HUDEP-2 (cell line): Measurements from ENCODE around the gene MGA.

Source experiments
- DNase-seq, 76 experiments: peaks; one replicate each; lab custom pipeline; 2025; ENCODE audit not compliant: unreplicated experiment in 76 of 76; lab: John Stamatoyannopoulos, UW

Gene MGA

DNA sequence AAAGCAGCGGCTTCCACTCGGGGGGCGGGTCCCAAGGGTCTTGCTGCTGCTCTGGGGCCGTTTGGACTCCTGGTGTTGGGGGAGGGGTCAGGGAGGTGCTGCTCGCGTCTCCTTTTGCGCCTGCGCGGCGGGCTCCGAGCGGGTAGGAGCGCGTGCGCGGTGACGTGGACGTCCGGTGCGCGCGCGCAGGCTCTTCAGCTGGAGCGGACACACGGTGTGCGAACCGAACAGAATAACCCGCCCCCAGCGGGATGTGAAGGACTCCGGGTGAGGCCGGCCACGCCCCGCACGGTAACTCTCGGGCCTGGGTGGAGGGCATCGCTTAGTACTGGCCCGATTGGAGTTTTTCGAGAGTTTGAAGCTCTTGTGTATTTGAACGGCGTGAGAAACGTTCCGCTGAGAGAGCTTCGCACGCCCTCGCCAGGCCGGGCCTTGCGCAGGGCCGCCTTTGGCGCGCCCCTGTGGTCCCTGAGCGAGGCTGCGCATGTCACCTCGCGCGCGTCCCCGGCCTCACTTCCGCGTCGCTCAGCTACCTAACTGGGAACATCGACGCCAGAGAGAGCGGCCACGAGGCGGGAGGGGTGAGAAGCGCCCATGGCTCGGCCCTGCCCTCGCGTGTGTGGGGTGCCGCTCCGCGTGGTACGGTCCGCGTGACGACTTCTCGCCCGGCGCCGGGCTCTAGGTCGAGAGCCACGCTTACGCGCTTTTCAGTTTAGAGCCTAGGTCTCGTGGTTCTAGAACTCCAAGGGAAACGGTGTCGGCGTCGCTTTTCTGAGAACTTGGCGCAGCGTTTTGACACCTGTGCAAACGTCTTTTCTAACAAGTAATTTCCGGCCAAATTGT, at the start of gene MGA:
MGA (plus strand) TSS at position 171 of the 843 bp plus-strand sequence.
- DNase-seq: peak; percentile 42 to 99 (median 89)

DNA sequence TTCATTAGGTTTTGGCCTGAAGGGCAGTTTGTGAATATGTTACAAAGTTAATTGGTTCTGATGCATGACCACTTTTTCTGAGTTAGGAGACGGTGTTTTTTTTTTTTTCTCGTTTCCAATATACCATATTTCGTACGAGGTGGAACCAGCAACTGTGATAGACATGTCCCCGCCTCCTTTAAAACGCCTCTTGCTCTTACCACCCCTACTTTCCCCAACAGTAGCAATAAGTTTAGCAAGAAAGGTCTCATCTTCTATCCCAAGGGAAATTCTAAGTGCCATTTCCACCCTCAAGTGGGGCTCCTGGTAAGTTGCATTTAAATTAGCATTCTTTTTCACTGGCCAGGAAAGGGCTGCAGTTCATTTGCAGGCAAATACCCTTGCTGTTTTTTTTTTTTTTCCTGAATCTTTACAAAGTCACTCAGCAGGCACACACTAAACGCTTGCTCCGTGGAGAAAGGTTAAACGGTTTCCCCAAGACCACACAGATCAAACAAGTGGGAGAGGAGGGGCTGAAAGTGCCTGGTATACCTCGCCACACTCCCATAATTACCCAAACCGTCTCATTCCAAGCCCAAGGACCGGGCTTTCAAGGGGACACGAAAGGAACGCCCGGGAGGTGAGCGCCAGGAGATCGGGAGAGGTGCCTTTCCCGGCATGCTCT, 39.5 kb upstream of the MGA start:
- DNase-seq: peak in 20 of 76 experiments; percentile 4 to 93 (median 38)

DNA sequence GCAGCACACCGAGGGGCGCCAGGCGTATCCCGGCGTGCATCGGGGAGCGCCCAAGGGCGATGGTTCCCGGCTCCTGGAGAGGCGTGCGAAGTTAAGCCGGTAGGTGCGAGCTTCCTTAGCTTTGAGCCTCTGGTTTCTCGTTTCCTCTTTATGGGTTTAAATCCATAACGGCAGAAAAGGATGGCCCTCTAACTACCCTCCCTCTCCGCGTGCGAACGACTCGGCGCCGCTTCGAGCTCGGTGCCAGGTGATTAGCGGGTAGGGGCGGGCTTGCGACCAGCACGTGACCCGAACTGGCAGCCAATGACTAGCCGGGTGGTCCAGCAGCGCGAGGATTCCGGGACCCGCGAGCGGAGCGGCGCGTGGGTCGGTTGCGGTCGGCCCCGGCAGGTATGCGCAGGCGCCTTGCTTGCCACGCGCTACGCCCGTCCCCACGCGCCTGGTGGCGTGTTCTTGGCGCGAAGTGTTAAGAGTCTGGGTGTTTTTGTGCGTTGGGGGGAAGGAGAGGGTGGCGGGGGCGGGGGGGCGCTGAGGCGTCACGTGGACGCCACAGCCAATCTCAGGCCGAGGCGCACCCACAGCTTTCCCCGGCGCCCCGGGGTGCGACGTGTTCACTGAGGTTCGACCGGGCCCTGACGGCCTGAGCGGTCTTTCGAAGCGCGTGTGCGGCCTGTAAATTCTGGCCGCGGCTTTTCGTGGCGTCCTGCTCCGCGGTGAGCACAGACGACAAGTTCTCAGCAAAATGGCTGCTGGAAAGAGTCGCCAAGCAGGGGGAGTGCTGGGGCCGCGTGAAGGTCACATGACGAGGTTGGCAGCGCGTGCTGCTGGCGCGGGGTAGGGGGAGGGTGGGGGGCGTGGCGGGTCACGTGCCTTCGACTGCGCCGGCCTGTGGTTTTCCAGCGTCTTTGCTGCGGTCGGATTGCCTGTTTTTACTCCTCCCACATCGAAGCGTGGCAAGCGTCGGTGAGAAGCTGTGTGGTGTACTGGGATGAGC, 38.7 kb upstream of the MGA start:
- DNase-seq: peak in 75 of 76 experiments; percentile 68 to 96 (median 88)

DNA sequence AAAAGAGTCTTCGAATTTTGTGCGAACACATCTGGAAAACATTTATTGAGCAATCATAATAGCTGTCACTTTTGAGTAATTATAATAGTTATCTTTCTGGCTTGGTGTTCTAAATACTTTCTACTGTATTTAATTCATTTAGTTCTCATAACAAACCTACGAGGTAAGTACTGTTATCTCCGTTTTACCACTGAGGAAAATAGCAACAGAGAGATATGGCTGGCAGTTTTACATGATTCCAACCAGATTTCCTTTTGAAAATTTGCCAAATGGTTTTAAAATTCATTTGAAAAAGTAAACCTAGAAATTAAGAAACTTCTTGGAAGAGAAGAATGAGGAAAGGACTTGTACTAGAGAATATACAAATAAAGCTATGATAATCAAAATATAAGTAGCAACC, 37.3 kb upstream of the MGA start:
- DNase-seq: peak in 1 of 76 experiments; percentile 10

DNA sequence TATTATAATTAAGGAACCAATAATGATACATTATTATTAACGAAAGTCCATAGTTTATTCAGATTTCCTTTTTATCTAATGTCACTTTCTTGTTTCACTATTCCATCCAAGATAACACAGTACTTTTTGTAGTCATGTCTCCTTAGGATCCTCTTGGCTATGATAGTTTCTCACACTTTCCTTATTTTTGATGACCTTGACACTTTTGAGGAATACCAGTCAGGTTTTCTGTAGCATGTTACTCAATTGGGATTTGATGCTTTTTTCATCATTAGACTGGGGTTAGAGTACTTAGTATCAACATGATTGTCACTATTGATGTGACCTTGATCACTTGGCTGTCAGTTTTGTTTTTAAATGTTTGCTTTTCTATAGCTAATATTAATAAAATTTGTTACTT, 33.0 kb upstream of the MGA start:
- DNase-seq: no peak

DNA sequence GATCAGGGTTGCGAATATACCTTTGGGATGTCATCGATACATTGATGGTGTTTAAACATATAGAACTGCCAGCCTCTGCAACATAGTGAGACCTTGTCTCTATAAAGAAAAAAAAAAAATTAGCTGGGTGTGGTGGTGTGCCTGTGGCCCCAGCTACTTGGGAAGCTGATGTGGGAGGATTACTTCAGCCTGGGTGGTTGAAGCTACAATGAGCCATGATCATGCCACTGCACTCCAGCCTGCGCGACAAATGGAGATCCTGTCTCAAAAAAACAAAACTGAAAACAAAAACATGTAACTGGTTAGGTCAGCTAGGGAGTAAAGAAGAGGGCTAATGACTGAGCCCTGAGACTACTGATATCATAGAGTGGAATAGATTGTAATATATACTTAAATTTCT, 30.7 kb upstream of the MGA start:
- peak in 30 of 76 experiments; percentile 1 to 47 (median 16) for DNase-seq

DNA sequence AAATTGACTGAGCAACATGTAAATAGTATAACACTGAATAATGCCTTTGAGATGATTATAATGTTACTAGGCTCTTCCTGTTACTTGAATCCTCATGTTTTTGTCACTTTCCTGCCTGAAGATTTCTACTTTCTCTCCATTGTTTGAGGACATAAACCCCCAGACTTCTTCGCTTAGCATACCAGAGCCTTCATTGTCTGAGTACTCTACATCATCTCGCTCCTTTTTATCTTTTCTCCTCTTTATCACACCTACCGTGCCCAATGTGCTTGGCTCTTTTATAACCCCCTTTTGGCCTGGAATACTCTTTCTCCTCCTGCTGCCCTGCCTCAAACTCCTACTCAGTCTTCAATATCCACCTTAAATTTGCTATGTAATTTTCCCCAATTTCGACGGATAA, 30.3 kb upstream of the MGA start:
- no peak for DNase-seq

DNA sequence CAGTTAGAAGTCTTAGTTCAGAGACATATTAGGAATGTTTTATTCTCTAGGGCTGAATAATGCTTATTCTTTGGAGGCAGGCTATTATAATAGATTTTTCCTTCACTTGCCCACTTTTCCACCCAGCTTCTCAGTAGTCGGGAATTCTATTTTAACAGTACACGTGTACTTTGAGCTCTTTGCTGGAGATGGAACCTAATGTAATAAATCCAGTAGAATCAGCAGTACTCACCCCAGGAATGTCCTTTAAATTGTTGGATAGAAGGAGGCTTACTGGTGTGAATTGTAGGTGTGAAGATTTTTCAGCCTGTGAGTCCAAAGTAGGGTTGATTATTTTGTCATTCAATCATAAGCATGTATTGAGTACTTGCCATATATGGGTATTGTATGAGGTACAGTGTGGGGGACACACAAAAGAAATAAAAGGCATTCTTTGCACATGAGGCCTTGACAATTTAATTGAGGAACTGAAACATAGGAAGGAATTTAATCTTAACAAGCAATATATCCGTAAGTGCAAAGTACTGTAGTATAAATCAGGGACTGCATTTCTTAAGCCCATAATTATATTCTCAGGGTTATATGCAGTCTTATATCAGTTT, 29.5 kb upstream of the MGA start:
- no peak for DNase-seq

DNA sequence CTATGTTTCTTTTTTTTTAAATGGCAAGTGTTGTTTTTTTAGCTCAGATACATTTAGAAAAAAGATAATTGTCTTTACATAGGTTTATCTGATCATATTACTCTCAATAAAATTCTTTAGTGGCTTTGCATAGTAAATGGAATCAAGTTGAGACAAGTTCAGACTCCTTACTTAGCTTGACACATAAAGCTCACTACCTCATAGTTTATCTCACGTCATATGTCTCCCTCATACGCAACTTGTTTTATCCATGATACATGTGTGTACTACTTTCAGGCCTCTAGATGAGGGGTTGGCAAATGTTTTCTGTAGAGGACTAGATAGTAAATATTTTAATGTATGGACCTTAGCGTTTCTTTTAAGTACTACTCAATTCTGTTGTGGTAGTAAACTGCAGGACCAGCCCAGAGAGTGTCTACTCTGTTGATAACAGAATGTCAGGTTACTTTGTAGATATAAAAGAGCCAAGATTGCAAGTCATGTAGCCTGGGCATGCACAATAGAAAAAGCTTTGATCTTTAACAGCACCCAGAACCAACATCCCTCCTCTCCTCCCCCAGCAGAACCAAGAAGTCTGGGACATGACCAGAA, 28.2 kb upstream of the MGA start:
- peak in 31 of 76 experiments; percentile 4 to 76 (median 31) for DNase-seq

DNA sequence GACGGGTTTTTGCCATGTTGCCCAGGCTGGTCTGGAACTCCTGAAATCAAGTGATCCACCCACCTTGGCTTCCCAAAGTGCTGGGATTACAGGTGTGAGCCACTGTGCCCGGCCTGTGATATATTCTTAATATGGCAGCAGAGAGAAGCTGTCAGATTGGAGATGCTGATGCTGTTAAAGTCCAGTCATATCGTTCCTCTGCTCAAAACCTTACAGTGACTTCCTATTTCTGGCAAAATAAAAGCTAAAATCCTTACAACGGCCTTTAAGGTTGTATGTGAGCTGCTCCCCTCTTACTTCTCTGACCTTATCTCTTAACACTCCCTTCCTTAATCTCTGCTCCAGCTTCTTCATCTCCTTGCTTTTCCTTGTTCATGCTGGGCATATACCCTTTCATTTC, 26.6 kb upstream of the MGA start:
- no peak for DNase-seq

DNA sequence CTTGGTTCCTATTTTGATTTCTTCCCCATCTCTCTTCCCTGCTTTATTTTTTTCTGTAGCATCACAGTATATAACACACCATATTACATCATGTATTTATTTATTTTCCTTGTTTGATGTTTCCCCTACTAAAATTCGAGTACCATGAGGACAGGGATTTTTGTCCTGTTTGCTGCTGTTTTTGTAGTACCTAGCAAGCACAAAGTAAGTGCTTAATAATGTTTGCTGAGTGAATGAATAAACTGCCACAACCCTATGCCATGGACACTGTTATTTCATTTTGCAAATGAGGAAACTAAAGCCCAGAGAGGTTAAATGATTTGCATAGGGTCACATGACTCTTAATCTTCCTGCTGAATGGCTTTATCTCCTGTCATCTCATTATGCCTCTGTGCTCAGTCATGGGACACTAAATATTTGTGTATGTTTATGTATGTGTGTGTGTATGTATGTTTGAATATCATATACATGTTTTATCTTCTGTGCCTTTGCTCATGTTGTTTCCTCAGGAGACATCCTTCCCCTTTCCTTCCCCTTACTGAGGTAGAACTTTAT, 26.1 kb upstream of the MGA start:
- DNase-seq: peak in 2 of 76 experiments; percentile 4 to 32

DNA sequence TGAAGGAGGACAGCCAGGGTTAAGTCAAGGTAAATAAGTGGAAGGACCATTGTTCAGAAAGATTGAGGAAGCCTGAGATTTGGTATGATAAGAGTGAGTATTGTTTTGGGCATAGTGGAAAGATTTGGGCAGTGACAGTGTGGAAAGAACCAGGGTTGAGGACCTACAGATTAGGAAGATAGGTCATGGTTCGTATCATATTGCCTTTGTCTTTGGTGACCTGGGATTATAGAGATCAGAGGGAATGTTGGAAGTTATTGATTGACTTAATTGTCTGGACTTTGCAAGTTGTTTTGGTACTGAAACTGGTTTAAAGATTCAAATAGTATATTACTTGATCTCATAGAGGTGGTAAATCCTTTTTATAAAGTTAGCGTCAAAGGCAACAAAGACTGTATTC, 23.1 kb upstream of the MGA start:
- DNase-seq: no peak

DNA sequence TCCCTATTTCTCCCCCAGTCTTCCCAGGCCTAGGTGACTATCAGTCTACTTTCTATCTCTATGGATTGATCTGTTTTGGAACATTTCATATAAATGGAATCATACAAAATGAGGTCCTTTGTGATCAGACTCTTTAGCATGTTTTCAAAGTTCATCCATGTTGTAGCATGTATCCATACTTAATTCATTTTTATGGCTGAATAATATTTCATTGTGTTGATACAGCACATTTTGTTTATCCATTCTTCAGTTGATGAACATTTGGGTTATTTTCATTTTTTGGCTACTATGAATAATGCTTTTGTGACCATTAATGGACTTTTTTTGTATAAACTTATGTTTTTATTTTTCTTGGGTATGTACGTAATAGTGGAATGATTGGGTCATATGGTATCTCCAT, 19.2 kb upstream of the MGA start:
- no peak for DNase-seq

DNA sequence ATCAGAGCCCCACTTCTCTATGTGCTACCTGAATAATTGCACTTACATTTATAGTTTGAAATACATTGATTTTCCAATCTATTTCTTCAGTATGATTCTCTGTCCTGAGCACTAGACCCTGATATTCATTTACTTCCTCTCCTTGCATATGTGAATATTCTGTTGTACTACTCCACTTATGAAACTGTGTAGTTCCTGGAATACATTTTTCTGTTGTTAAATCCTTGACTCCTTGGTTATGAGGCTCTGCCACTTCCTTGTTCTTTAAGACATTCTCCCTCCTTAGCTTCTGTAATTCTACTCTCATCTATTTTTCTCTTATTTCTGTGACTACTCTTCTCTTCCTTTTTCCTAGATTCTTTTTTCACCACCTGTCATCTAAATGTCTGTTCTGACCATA, 12.9 kb upstream of the MGA start:
- DNase-seq: no peak

DNA sequence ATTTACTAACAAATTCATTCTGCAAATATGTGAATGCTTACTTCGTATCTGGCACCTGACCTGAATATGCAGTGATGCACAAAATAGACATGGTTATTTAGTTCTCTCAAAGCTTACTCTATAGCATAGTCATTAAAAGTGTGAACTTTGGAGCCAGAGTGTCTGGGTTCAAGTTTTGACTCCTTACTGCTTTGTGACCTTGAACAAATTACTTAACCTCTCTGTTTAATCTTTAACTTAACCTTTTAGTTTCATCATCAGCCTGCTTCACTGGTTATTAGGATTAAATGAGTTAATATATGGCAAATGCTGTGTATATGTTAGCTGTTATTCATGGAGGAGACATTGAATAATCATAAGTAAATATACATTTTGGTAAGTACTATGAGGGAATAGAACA, 12.1 kb upstream of the MGA start:
- no peak for DNase-seq

DNA sequence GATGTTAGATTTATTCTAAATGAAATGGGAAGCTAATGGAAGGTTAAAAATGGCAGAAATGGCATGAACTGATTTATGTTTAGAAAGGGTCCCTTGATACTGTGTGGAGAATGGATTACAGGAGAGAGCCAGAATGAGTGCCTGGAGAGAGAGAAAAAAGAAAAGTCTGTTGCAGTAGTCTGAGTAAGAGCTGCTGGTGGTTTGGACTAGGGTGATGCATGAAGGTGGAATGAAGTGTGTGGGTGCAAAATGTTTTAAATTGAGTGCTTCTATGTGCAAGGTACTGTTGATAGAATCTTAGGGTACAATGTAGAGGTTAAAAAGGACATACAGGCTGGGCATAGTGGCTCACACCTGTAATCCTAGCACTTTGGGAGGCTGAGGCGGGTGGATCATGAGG, 11.4 kb upstream of the MGA start:
- no peak for DNase-seq

DNA sequence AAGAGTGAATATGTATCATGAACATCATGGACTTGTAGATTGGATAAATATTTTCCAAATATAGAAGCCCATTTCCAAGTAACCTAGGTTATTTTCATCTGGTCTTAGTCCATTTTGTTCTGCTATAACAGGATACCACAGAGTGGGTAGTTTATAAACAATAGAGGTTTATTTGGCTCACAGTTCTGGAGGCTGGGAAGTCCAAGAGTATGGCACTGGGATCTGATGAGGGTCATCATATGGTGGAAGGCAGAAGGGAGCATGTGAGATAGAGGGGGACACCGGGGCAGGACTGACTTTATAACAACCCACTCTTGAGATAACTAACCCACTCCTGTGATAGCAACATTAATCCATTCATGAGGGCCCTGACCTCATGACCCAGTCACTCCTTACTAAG, 9.4 kb upstream of the MGA start:
- no peak for DNase-seq

DNA sequence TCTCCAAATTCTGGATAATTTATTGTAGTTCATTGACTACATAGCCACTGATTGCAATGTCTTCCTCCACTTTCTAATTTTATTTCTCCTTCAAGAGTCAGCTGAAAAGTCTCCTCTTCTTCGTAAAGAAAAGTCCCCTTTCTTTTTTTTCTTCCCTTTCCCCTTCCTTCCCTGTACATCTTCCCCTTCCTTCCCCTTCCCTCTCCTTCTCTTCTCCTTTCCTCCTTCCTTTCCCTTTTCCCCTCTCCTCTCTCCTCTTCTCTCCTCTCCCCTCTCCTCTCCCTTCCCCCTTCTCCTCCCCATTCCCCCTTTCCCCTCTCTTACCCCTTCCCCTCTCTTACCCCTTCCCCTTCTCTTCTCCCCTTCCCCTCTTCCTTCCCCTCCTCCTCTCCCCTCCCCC, 8.8 kb upstream of the MGA start:
- DNase-seq: no peak

DNA sequence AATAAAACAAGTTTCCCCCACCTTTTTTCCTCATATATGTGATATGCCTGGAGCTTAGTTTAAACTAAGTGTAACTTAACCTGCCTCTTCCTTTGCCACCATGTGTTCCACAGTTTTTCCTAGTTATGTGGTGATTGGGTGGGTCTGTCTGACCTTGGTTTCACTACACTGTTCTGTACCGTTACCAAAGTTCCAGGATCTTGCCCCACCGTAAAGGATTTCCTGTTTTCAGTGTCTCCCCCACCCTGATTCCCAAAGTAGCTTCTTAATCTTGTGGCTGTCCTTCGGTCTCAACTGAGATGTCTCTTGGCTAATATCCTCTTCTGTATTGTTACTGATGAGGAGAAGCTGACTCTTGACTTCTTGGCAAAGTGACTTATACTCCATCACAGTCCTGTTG, 6.4 kb upstream of the MGA start:
- DNase-seq: no peak

DNA sequence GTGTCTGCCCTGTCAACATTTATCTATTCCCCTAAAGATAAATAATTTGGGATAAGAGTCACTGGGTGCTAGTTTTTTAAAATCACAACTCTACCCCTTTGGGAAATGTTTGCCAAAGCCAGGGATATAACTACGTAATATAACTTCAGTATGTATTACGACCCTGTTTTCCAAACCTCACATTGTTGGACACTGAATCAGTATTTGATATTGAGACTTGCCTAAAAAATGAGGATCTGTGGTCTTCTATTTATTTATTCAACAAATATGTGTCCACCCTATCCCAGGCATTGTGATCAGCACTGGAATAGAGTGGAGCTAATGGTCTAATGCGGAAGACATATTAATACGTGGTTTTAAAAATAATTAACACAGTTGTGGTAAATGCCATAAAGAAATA, 4.5 kb upstream of the MGA start:
- no peak for DNase-seq
